B cell (primary cell): ENCODE measurements around the gene SNRNP48. TPM values are rescaled to one million over a fixed set of nuclear protein-coding genes. Genes with fewer than 3 reads are reported as not detected.

ENCODE experiments used
- ATAC-seq: fragments of 200-7000 bp; cut with Tn5 transposase; one replicate; pipeline ENCODE4 v1.10.0; 2021; ENCODE audit warnings: low read depth, mild to moderate bottlenecking, moderate number of reproducible peaks, moderate library complexity
- CTCF ChIA-PET: fragments of 350-600 bp; sonication (Branson Sonifier 250); formaldehyde crosslinking; loops from one replicate; lab custom pipeline; 2021; ENCODE audit warnings: antibody characterized with exemption, inconsistent platforms; lab: Charles Lee
- POLR2A ChIA-PET: fragments of 350-600 bp; sonication (Branson Sonifier 250); formaldehyde crosslinking; loops from one replicate; lab custom pipeline; 2021; ENCODE audit warnings: antibody characterized with exemption; lab: Charles Lee
- DNase-seq: peaks from one replicate; pipeline ENCODE4 v3.0.0; 2013
- H2AFZ ChIP-seq: 2 replicates; pipeline ENCODE4 v1.6.1; 2012; ENCODE audit warnings: mild to moderate bottlenecking, low read depth, low read length; ENCODE audit not compliant: insufficient read depth, poor library complexity, severe bottlenecking
- H3K27ac ChIP-seq, 2 donors: 1 replicate in 1 of 2; 2 replicates in 1 of 2; pipeline ENCODE4 v1.5.1; 2012 to 2013; ENCODE audit warnings: low read length in 2 of 2, mild to moderate bottlenecking in 2 of 2, moderate library complexity in 1 of 2
- H3K27me3 ChIP-seq, 4 experiments: fragments of 200-600 bp in 1 of 4; sonication (generic) in 1 of 4; replicated peaks in 1 of 4; 1 replicate in 2 of 4; 2 replicates in 2 of 4; pipeline versions ENCODE4 v1.6.1 to v1.7.0; 2013 to 2016; ENCODE audit warnings: low read length in 3 of 4, mild to moderate bottlenecking in 2 of 4, mixed read lengths in 1 of 4, moderate library complexity in 1 of 4; ENCODE audit not compliant: insufficient read depth in 4 of 4, control insufficient read depth in 3 of 4; ENCODE audit errors: control extremely low read depth in 1 of 4
- H3K36me3 ChIP-seq, 2 experiments: replicated peaks in 1 of 2; 1 replicate in 1 of 2; 2 replicates in 1 of 2; pipeline versions ENCODE4 v1.6.1 to v1.7.1; 2013; ENCODE audit warnings: low read length in 1 of 2; ENCODE audit not compliant: insufficient read depth in 2 of 2, control insufficient read depth in 1 of 2; ENCODE audit errors: control extremely low read depth in 1 of 2, extremely low read depth in 1 of 2
- H3K4me1 ChIP-seq, 2 donors: fragments of 200-600 bp in 1 of 2; sonication (generic) in 1 of 2; 1 replicate in 1 of 2; 2 replicates in 1 of 2; pipeline versions ENCODE4 v1.5.1 to v1.6.1; 2013 to 2017; ENCODE audit warnings: low read length in 2 of 2; ENCODE audit not compliant: control insufficient read depth in 2 of 2, insufficient read depth in 2 of 2
- H3K4me2 ChIP-seq: replicated peaks from 2 replicates; pipeline ENCODE3; 2012; ENCODE audit warnings: mild to moderate bottlenecking, low read depth, low read length; ENCODE audit not compliant: poor library complexity, severe bottlenecking
- H3K4me3 ChIP-seq, 5 experiments: fragments of 200-600 bp in 1 of 5; sonication (generic) in 1 of 5; 1 replicate in 3 of 5; 2 replicates in 2 of 5; pipeline versions ENCODE4 v1.5.1 to v1.7.0; 2011 to 2016; ENCODE audit warnings: low read length in 4 of 5, mild to moderate bottlenecking in 4 of 5, low read depth in 2 of 5, control low read depth in 1 of 5, moderate library complexity in 1 of 5; ENCODE audit not compliant: insufficient read depth in 1 of 5; ENCODE audit errors: control extremely low read depth in 1 of 5, extremely low read depth in 1 of 5
- H3K79me2 ChIP-seq: fragments of 200-600 bp; sonication (generic); one replicate; pipeline ENCODE4 v1.6.0; 2016; ENCODE audit warnings: low read length; ENCODE audit not compliant: control insufficient read depth, insufficient read depth
- H3K9ac ChIP-seq: fragments of 200-600 bp; sonication (generic); 2 replicates; pipeline ENCODE4 v1.6.1; 2017; ENCODE audit warnings: mild to moderate bottlenecking, low read length, moderate library complexity
- H3K9me3 ChIP-seq, 3 donors: one replicate each; pipeline versions ENCODE4 v1.6.1 to v1.7.1; 2013; ENCODE audit warnings: low read length in 2 of 3; ENCODE audit not compliant: control insufficient read depth in 2 of 3, insufficient read depth in 1 of 3; ENCODE audit errors: control extremely low read depth in 1 of 3
- H4K20me1 ChIP-seq: 2 replicates; pipeline ENCODE4 v1.6.0; 2012; ENCODE audit warnings: mild to moderate bottlenecking, low read length; ENCODE audit not compliant: insufficient read depth, control insufficient read depth, poor library complexity, severe bottlenecking
- H3K27ac Mint-ChIP-seq: one replicate; pipeline ENCODE4 v1.8.0; 2021; ENCODE audit warnings: mixed read lengths
- H3K27me3 Mint-ChIP-seq: one replicate; pipeline ENCODE4 v1.8.0; 2021; ENCODE audit warnings: mixed read lengths
- H3K4me1 Mint-ChIP-seq: one replicate; pipeline ENCODE4 v1.8.0; 2021; ENCODE audit warnings: mixed read lengths
- H3K4me3 Mint-ChIP-seq: one replicate; pipeline ENCODE4 v1.8.0; 2021; ENCODE audit warnings: mixed read lengths
- H3K9me3 Mint-ChIP-seq: one replicate; pipeline ENCODE4 v1.8.0; 2022; ENCODE audit warnings: mixed read lengths; ENCODE audit not compliant: insufficient read depth
- CTCF ChIP-seq: fragments of 200-600 bp; IDR thresholded peaks from one replicate; pipeline ENCODE4 v1.8.0; 2022; ENCODE audit warnings: antibody characterized with exemption, mild to moderate bottlenecking
- EZH2 ChIP-seq: IDR thresholded peaks from 2 replicates; pipeline ENCODE4 v1.6.1; 2012; ENCODE audit warnings: borderline replicate concordance, low read depth, mild to moderate bottlenecking, moderate library complexity, low read length; ENCODE audit not compliant: insufficient read depth, poor library complexity, severe bottlenecking
- WGBS: methylation state at CpG from one replicate; pipeline ENCODE4 v1.1.5; 2013; ENCODE audit warnings: missing lambda C conversion rate; ENCODE audit not compliant: insufficient coverage; 5-methylcytosine and 5-hydroxymethylcytosine counted together
- intact Hi-C: fragments of 100-400 bp; cut with micrococcal nuclease; formaldehyde crosslinking; loops from one replicate; pipeline ENCODE4 v1.10.0; 2022
- polyA plus RNA-seq: library from polyadenylated mRNA; depleted of rRNA; stranded (reverse); fragments of >200 nt; gene quantifications from 2 replicates; pipeline ENCODE4 v1.2.3, GENCODE V29; 2012
- total RNA-seq, 2 donors: library from RNA; stranded (reverse); fragments of 120-200 nt in 1 of 2; gene quantifications; 1 replicate in 1 of 2; 2 replicates in 1 of 2; pipeline versions ENCODE4 v1.2.3 to v1.2.4, GENCODE V29; 2013 to 2022

The SNRNP48 gene
- total and polyA plus RNA-seq, 2 donors (not counting 1 experiment from before 2014, with no cell fraction given): 8.9 to 22.9 TPM

DNA sequence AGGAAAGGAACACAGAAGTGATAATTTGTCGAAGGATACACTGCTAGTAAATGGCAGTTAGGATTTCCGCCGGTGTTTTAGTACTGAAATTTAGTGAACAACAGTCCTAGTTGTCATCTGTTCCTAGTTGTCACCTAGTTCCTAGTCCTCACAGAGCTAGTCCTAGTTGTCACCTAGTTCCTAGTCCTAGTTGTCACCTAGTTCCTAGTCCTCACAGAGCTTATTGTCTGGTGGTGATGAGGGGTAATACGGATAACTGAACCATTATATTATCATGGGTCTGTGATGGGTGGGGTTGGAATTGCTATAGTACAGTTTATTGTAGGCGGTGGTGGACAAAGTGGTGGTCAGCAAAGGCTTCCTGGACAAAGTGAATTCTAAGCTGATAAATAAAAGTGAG, 1.8 kb downstream of the SNRNP48 start:
- 100% methylated on average over 4 of the region's 5 CpGs for WGBS
- Histone ChIP-seq H3K27me3 (no peaks in the 10 kb centered on the region), H3K79me2 (peaks cover 41% of the 10 kb centered on the region), H3K4me1 (peaks cover 21 to 27% of the 10 kb centered on the region in 2 donors), H3K27ac (no peak overlapping the region), H2AFZ (no peak overlapping the region), H4K20me1 (peaks cover 18% of the 10 kb centered on the region), H3K4me2 (no peak overlapping the region), H3K36me3 (peaks cover 4 to 25% of the 10 kb centered on the region in 2 experiments), H3K9ac (no peak overlapping the region), H3K9me3 (no peaks in the 10 kb centered on the region), H3K4me3 (no peak overlapping the region)
- peaks cover 35% of the 10 kb centered on the region for H3K4me1 Mint-ChIP-seq
- no peak for TF ChIP-seq EZH2
- TF ChIP-seq CTCF: no peak
- intact Hi-C loops: no loop called here
- no peaks in the 10 kb centered on the region for H3K9me3 Mint-ChIP-seq
- CTCF ChIA-PET: interaction anchor here (0.7 to 1.0 kb wide), 4 partner anchors 24 to 915 kb away, joined by 3 to 4 read pairs (median 3); no protein-coding TSS in a partner anchor
- peak overlapping the region; percentile 4 for H3K4me3 Mint-ChIP-seq
- ATAC-seq (no peak), DNase-seq (no peak)
- no peak overlapping the region for H3K27ac Mint-ChIP-seq
- H3K27me3 Mint-ChIP-seq: no peaks in the 10 kb centered on the region
- POLR2A ChIA-PET: no interaction called here

- peaks cover 18% of the 10 kb centered on the region for H4K20me1 ChIP-seq
- Mint-ChIP-seq H3K27me3 (no peaks in the 10 kb centered on the region), H3K9me3 (no peaks in the 10 kb centered on the region), H3K4me3 (no peak overlapping the region), H3K27ac (no peak overlapping the region), H3K4me1 (peaks cover 35% of the 10 kb centered on the region)
- no peak overlapping the region for H2AFZ ChIP-seq
- POLR2A ChIA-PET: no interaction called here
- no peak overlapping the region for H3K9ac ChIP-seq
- peaks cover 32% of the 10 kb centered on the region for H3K79me2 ChIP-seq
- no peak for ATAC-seq
- peaks cover 4 to 28% of the 10 kb centered on the region in 2 experiments for H3K36me3 ChIP-seq
- TF ChIP-seq CTCF: no peak
- no peak for TF ChIP-seq EZH2
- no peak overlapping the region for H3K4me3 ChIP-seq
- DNase-seq: no peak
- CTCF ChIA-PET: no interaction called here
- H3K4me1 ChIP-seq: peaks cover 21 to 27% of the 10 kb centered on the region in 2 donors
- no peaks in the 10 kb centered on the region for H3K9me3 ChIP-seq
- no peaks in the 10 kb centered on the region for H3K27me3 ChIP-seq
- peak overlapping the region in 1 of 2 donors; percentile 32 for H3K27ac ChIP-seq
- no peak overlapping the region for H3K4me2 ChIP-seq
- WGBS: no CpG with 5 or more reads among the region's 1 CpG
- intact Hi-C loops: no loop called here
These were observed 3.2 kb downstream of the SNRNP48 start for GRCh38 chr6:7593229-7593628.
